ACHN (cell line): Measurements from ENCODE around the gene ASIC1.
"Not testable (repeated sequence)": the region's sequence is repeated elsewhere in the genome, so short reads cannot be mapped to it uniquely, and the experiment has no call there.

Experiments used
- DNase-seq: peaks from one replicate; pipeline ENCODE4 v3.0.0-alpha.2; 2015
- in situ Hi-C: cut with HindIII; loops from 2 replicates; pipeline ENCODE4 v1.10.0; 2017; ENCODE audit warnings: low sequenced_read_pairs, low pct_ligation_motif_present, low pct_unique_long_range_greater_than_20kb

The ASIC1 gene

DNA sequence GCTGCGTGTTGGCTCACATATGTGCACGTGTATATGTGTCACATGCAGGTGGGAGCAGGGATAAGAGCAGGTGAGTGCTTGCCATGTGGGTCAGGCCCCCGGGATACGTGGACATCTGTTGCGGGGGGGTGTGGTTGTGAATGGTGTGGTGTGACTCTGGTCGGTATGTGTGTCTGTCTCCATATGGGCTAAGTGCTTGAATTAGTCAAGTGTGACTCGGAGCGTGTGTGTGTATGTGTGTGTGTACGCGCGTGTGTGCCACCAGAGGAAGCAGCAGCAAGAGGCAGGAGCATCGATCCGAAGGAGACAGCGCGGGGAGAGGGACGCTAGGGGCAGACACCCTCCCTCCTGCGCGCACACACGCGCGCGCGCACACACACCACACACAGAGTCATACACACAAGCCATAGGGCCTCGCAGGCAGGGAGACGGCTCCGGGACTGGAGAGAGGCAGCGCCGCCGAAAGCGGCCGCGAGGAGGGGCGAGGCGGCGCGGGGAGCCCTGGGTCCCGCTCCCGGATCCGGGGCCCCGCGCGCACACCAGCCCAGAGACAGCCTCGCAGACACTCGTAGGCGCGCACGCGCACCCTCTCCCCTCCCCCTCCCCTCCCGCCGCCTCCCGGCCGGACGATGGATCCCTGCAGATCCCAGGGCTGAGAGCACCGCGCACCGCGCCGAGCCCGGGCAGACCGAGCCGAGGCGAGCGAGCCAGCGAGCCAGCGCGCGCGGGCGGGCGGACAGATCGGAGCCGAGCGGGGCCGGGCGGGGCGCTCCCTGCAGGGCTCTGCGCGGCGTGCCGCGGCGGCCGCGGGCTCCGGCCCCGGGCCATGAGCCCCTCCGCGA is at the start of gene ASIC1:
Gene ASIC1, plus strand, starts transcription at position 597 of the 842 bp plus-strand sequence. CDS start 1,171 bp downstream, outside the sequence.
- peak; percentile 72 for DNase-seq
- in situ Hi-C loops = loop anchor here (25.0 kb wide), 2 partner anchors 95 to 195 kb away; partner anchors contain the start of genes AQP2, AQP5 and AQP6

DNA sequence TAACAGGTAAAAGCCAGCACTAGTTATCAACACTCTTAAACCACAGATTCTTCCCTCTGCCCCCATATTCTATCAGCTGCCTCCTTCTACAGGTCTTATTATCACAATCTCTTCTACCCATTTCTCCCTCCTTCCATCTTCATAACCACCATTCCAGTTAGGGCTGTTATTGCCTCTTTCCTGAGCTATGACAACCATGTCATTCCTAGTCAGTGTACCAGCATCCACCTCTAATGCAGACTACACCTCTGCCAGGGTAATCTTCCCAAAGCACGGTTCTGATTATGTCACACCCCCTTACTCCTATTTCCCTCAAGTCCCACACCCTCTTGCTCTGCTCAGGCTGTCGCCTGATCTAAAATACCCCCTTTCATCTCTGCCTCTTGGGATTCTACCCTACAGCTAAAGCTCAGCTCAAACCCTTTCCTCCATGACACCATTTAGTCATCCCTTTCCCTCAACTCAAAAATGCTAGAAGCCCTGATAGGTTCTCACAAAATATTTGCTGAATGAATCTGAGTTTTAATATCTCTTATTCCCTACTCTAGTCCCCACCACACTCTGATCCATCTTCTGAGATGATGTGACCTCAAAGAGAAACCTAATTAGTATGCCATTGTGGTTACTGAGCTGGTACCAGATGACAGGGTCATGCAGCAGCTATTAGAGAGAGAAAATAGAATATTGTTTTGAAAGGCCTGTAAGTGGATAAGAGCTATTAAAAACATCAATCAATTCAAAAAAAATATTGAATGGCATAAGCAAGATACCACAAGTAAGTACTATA is 43.8 kb upstream of the ASIC1 start:
- in situ Hi-C loops = no loop called here
- no peak for DNase-seq

DNA sequence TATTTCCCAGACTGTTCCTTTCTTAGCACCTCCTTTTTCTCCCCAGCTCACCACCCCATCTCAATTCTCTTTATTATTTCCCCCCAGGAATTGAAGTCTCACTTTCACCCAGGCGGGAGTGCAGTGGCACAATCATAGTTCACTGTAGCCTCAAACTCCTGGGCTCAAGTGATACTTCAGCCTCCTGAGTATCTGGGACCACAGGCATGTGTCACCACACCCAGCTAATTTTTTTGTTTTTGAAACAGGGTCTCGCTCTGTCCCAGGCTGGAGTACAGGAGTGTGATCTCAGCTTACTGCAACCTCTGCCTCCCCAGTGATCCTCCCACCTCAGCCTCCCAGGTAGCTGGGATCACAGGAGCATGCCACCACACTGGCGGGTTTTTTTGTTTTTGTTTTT is 43.1 kb upstream of the ASIC1 start:
- no peak for DNase-seq
- in situ Hi-C loops = no loop called here

DNA sequence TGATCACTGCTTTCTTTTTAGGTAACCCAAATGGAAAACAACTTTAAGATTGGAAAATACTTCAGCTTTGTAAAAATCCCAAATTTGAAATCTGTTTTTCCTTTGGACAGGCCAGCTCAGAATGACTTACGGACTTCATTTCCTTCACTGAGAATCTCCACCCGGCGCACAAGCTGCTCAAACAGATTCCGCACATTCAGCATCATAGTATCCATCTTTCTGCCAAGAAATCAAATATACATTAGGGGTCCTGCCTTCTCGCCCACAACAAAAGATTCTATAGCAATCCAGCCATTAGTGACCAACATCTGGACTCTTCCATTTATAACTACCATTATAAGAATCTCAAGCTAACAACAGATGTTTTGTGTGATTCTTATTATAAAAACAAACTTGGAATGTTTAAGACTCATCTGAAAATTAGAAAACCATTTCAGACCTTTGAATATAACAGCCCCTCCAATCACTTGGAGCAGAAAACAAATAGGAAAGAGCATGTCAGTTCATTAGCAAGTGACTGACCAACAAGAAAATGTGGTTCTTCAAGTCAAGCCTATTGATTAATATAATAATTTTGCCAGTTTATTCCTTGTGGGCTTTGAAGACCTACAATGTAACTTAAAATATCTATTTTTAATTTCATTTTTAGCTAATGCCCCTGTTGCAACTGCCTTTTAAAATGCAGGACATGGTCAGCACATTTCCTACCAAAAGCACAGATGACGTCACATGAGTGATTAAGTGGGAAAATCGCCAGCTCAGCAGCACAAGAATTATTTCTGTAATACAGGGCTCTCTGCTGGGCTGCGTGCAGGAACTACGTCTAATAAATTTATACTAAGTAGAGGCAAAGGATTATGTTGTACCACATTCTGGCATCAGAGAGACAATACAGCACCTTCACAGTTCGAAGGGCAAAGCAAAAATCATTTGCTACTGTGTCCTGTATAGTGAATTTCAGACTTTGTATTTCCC is 40.6 kb upstream of the ASIC1 start:
- in situ Hi-C loops = no loop called here
- peak; percentile 62 for DNase-seq

DNA sequence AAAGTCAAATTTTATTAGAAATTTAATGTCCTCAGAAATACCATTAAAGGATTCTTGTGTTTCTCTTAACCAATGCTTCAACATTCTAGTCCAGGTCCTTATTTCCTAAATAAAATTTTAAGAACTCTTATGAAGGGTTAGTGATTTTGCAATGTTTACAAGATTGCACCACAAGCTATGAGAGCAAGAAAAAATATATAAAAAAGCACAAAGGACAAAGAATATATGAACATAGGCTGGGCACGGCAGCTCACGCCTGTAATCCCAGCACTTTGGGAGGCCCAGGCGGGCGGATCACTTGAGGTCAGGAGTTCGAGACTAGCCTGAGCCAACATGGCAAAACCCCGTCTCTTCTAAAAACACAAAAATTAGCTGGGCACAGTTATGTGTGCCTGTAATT is 39.8 kb upstream of the ASIC1 start:
- no peak for DNase-seq
- in situ Hi-C loops = no loop called here

DNA sequence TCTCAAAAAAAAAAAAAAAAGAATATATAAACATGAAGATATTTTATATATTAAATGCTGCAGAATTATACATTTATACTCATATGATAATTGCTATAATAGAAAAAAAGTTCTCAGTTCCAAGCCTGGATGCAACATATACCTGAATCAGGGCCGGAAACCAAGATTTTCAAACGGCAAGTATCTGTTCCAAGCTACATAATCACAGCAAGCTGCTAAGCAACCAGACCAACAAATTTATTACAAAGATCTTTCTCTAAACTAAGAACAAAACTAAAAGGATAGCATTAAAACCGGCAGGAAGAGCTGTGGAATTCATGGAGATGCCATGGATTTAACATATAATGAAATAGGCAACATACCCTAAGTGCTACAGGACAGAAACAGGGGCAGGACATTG is 39.2 kb upstream of the ASIC1 start:
- no peak for DNase-seq
- in situ Hi-C loops = no loop called here

DNA sequence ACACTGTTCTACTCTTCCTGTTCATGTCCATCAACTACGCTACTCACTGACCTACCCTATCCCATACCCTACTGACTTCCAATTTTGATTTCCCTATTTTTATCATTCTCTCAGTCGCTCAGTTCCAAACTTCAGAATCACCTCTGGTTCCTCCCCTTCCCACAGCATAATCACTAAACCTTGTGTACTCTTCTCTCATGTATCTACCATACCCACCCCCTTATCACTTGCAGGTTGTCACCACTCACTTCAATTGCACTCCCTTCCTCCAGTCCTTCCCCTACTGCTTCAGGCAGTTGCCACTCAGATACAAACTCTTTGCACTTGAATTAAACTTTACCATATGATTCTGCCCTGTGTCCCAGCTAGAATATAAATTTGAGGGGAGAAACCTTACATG is 38.4 kb upstream of the ASIC1 start:
- DNase-seq = no peak
- in situ Hi-C loops = no loop called here

DNA sequence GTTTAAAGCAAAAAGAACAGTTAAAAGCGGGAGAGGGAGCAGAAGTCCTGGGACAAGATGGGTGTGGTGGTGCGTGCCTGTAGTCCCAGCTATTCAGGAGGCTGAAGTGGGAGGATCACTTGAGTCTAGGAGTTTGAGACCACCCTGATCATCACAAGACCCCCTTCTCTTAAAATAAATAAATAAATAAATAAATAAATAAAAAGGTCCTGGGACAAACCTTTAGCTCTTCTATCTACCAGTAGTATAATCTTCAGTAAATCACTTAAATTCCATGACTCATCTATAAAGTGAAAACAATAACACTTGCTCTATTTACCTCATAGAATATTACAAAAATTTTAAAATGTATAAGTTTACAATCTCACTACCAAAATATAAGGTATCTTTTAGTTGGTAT is 37.9 kb upstream of the ASIC1 start:
- no peak for DNase-seq
- in situ Hi-C loops = no loop called here

DNA sequence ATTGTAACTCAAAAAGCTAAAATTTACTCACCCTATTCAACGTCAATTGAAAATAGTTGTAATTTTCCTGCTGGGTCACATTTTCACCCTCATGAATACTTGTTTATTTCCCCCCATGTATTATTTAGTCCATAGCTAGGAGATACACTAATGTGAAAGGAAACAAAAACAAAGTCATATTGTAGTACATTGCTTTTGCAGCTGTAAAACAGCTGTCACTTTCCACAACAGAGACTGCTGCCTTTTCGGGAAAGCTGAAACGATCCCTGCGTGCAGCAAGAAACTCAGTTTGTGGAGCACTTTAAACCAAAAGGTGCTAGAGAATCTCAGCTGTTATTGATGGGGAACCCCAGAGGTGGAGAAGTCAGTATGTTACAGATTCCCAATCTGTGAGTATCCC is 36.4 kb upstream of the ASIC1 start:
- in situ Hi-C loops = no loop called here
- no peak for DNase-seq

DNA sequence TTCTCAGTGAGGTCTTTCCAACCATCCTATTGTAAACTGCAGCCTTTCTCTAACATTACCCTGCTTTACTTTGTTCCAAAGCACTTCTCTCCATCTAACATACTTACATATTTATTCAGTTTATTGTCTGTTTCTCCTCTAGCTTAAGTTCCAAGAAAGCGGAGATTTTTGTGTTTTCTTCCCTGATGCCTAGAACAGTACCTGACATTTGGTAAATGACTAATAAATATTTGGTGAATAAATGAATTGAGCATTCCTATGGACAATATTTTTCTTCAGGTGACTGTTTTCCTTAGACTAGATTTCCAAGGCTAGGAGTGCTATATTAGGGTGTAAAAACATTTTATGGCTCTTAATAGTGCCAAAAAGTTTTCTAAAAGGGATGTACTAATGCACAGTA is 34.5 kb upstream of the ASIC1 start:
- no peak for DNase-seq
- in situ Hi-C loops = no loop called here

DNA sequence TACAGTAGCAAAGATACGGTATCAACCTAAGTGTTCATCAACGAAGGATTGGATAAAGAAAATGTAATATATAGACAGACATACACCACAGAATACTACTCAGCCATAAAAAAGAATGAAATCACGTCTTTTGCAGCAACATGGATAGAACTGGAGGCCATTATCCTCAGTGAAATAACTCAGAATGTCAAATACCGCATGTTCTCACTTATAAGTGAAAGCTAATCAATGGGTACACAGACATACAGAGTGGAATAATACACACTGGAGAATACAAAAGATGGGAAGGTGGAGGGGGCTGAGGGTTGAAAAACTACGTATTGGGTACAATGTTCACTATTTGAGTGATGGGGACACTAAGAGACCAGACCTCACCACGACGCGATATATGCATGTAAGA is 33.2 kb upstream of the ASIC1 start:
- in situ Hi-C loops = no loop called here
- no peak for DNase-seq

DNA sequence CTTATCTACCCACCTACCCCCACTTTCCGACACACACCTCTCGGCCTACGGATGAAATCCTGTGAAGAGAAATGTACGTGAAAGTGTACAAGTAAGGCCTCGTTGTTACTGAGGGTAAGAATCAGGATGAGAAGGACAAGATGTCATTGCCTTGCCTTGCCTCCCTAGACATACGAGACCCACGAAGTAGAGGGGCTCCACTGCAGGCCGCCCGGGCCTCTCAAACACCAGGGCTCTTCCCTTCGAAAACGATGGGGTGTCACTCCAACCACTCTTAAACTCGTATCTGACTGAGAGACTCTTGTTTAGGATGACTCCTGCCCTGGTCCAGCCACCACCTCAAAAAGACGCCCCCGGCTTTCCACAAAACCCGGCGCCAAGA is 32.6 kb upstream of the ASIC1 start:
- DNase-seq = peak; percentile 50
- in situ Hi-C loops = no loop called here

DNA sequence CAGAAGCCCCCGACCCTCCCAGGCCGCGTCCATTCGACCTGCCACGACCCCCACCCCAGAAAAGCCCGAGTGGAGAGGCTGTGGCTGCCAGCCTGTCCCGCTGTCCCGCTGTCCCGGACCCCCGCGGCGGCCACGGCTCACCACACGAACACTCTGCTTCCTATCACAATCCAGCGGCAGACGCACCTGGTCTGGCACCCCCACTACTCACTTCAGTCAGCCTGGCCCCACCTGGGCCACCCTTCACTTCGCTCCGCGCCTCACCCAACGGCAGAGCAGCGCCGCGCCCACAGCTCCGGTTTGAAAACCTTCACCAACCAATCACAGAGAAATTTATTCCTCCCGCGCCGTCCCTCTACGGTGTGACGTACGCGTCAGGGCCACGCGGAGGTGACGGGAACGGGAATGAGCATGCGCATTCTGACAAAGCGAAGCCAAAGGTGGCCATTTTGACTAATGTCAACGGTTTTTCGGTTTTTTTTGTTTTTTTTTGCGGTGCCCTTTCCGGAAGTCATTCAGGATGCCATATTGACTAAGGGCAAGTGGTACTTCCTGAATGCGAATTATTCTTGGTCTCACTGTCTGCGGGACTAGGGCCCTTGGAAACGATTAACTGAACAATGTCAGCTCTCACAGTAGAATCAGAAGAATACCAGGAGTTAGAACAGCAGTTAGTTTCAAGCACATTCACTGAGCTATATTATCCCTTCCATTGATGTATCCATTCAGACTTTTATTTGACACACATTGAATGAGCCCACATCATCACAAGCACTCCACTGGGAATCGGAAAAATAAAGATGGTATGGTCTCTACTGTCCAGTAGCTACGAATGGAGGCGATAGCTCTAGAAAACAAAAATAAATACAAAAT is 32.0 kb upstream of the ASIC1 start, which contains the start of gene RACGAP1:
Gene RACGAP1, minus strand, starts transcription at position 308 of the 873 bp plus-strand sequence. CDS start 8,779 bp downstream, outside the sequence.
- peak; percentile 100 for DNase-seq
- in situ Hi-C loops = no loop called here

DNA sequence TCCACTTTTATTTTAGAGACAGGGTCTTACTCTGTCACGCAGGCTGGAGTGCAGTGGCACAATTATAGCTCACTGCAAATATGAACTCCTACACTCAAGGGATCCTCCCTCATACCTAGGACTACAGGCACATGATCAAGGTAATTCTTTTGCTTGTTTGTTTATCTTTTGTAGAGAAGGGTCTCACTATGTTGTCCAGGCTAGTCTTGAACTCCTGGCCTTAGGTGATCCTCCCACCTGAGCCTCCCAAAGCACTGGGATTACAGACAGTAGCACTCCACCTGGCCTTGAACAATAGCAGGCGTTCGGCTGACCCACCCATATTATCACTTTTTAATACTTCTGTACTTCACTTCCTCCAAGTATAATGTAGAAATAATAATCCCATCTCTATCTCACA is 30.7 kb upstream of the ASIC1 start:
- in situ Hi-C loops = no loop called here
- DNase-seq = no peak

DNA sequence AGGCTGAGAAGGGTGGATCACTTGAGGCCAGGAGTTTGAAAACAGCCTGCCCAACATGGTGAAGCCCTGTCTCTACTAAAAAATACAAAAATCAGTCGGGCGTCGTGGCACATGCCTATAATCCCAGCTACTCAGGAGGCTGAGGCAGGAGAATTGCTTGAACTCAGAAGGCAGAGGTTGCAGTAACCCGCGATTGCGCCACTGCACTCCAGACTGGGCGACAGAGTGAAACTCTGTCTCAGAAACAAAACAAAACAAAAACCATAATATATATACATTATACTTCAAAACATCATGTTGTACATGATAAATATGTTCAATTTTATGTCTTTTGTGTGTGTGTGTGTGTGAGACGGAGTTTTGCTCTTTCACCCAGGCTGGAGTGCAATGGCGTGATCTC is 26.9 kb upstream of the ASIC1 start:
- in situ Hi-C loops, DNase-seq: not testable (repeated sequence)

DNA sequence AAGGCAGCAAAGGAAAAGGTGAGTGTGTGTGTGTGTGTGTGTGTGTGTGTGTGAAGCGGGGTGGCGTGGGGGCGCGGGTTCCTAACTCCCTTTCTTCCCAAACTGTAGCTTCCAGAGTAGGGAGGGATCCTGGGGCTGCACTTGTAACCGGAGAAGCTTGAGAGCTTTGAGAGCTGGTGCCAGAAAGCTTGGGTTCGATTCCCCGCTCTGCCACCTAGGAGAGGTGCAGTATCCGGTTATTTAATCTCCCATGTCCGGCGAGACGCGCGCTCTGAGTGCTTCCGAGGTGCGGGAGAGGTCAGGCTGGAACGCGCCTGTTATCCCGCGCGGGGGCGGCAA is 24.9 kb upstream of the ASIC1 start:
- in situ Hi-C loops = no loop called here
- no peak for DNase-seq

DNA sequence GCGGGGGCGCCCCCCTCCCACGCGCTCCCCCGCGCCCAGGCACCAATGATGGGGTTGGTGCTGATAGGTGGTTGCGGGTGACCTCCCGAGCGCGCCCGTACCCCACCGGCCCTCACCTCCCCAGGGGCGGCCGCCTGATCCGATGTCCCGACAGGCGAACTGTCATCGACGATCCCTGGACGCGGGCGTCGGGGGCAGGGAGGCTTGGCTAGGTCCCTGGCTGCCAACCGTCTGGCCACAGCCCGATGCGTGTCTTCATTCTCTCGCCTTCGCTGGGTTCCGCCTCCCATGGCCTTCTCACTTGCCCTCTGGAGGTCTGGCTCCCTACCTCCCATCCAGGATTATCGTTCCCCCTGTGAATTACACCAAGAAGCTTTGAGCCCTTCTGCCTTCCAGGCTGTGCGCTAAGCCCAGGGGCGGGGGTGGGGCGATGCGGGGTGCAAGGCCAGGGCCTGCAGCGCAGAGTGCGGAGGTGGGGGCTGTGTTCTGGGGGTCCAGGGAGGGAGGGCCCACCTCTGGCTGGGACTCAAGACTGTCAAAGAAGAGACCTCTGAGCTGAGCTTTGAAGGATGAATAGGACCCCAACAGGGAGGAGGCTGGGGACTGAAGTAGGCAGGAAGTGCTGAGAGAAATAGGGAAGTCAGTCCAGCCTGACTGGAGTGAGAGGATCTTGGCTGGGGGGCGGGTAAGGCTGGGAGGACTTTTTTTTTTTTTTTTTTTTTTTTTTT is 24.4 kb upstream of the ASIC1 start:
- in situ Hi-C loops = no loop called here
- no peak for DNase-seq
